22Rv1 (cell line): ENCODE data around the gene SLC12A8.

ENCODE experiments used
- H3K27ac ChIP-seq: fragments of 450-650 bp; 2 replicates; pipeline ENCODE4 v1.5.1; 2017
- CTCF ChIP-seq: fragments of 450-650 bp; IDR thresholded peaks from 2 replicates; pipeline ENCODE4 v1.5.1; 2017; ENCODE audit warnings: mild to moderate bottlenecking
- ZFX ChIP-seq: fragments of 450-650 bp; IDR thresholded peaks from 2 replicates; pipeline ENCODE4 v1.6.1; 2017; ENCODE audit warnings: antibody characterized with exemption, borderline replicate concordance

SLC12A8 gene

DNA sequence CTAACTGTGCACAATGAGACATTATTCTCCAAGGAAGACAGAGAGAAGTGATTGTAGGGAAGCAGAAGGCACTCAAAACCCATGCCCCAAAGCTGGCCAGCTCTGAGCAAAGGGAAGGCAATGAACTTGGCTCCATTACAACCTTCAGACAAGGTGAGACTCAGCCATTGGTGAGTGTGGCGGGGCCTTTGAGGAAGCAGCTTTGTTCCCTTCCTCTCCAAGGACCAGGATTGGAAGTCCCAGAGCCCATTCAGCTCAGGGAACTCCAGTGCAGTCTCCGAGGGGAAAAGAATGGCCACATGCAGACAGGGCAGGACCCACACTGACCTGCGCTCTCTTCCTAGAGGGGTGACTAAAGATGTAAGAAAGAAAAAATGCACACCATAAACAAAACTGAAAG is 179.9 kb downstream of the SLC12A8 start:
- H3K27ac ChIP-seq, result no peak overlapping the region
- TF ChIP-seq CTCF (no peak), ZFX (no peak)
